ENCODE measurements around the gene MRPL42. TPM values are rescaled to one million over a fixed set of nuclear protein-coding genes. Genes with fewer than 3 reads are reported as not detected.
A peak's percentile ranks its signal among the peaks of the same experiment; 100 is the strongest.

The MRPL42 gene
- total and polyA plus RNA-seq, 2 of the 4 experiments (the other 2 are of a cell fraction) = 64.2 to 90.7 TPM

- Histone ChIP-seq H3K36me3 (ENCODE audit: control insufficient read depth, insufficient read depth, low read length) (no peaks in the 10 kb centered on the region), H3K14ac (replicated peaks; ENCODE audit: low read depth, low read length) (no peak overlapping the region), H3K27ac (ENCODE audit: insufficient read depth, low read length) (peak overlapping the region; percentile 82), H3K27me3 (ENCODE audit: control insufficient read depth, insufficient read depth, low read length) (no peaks in the 10 kb centered on the region), H4K5ac (ENCODE audit: low read depth, low read length) (no peak overlapping the region), H3K18ac (ENCODE audit: low read depth, low read length) (peak overlapping the region; percentile 61; the same call in 1 of the 2 replicates), H3K23ac (ENCODE audit: low read depth, low read length) (no peak overlapping the region; the same call in 1 of the 2 replicates), H3K9me1 (ENCODE audit: insufficient read depth, low read length) (peaks cover 15% of the 10 kb centered on the region), H2AK9ac (replicated peaks; ENCODE audit: low read depth, low read length, poor library complexity) (no peak overlapping the region), H3K9ac (ENCODE audit: low read depth, low read length) (no peak overlapping the region), H2BK5ac (ENCODE audit: low read depth, low read length, poor library complexity, severe bottlenecking) (peak overlapping the region; percentile 62), H3K79me1 (ENCODE audit: low read depth in 1 of 2, low read length in 2 of 2) (peaks cover 11 to 63% of the 10 kb centered on the region in 2 experiments), H2BK15ac (ENCODE audit: low read depth, low read length) (no peak overlapping the region), H3K56ac (ENCODE audit: extremely low read depth, insufficient read depth, low read length) (no peak overlapping the region), H4K8ac (ENCODE audit: low read depth in 2 of 2, low read length in 2 of 2) (no peak overlapping the region), H4K20me1 (ENCODE audit: insufficient read depth, low read length) (peaks cover 90% of the 10 kb centered on the region), H3K4me2 (ENCODE audit: low read depth, low read length) (peak overlapping the region; percentile 74), H2AFZ (replicated peaks; ENCODE audit: low read length, poor library complexity) (no peak overlapping the region), H2BK120ac (ENCODE audit: low read depth, low read length) (no peak overlapping the region), H4K91ac (ENCODE audit: insufficient read depth, low read depth, low read length) (no peak overlapping the region; the same call in 1 of the 2 replicates), H2AK5ac (ENCODE audit: low read depth, low read length) (no peak overlapping the region), H2BK20ac (ENCODE audit: low read depth, low read length) (no peak overlapping the region), H3K4me1 (ENCODE audit: control insufficient read depth, insufficient read depth, low read length) (peaks cover 26% of the 10 kb centered on the region), H3K9me3 (ENCODE audit: control insufficient read depth, insufficient read depth, low read length) (no peaks in the 10 kb centered on the region), H3K4ac (ENCODE audit: low read depth, low read length) (no peak overlapping the region), H3K4me3 (ENCODE audit: insufficient read depth, low read depth, low read length) (no peak overlapping the region)
- CTCF ChIA-PET = interaction anchor here (1.1 kb wide), 1 partner anchor 8 kb away, joined by 5 read pairs; no protein-coding TSS in a partner anchor
- no peak for TF ChIP-seq MAZ (IDR thresholded peaks at IDR 0.05; ENCODE audit: borderline replicate concordance, low read depth, low read length)
- TF ChIP-seq USF2 (IDR thresholded peaks at IDR 0.05; ENCODE audit: low read depth, low read length) = no peak
- TF ChIP-seq CHD1 (IDR thresholded peaks at IDR 0.05; ENCODE audit: low read depth, low read length) = no peak
- TF ChIP-seq RCOR1 (IDR thresholded peaks at IDR 0.05; ENCODE audit: insufficient replicate concordance, low read length) = no peak
- TF ChIP-seq BHLHE40 (IDR thresholded peaks at IDR 0.05; ENCODE audit: low read depth, low read length) = no peak
- TF ChIP-seq FOS (IDR thresholded peaks at IDR 0.05; ENCODE audit: low read depth, low read length) = no peak
- no peak for TF ChIP-seq RFX5 (IDR thresholded peaks at IDR 0.05; ENCODE audit: low read depth, low read length)
- TF ChIP-seq SMC3 (IDR thresholded peaks at IDR 0.05; ENCODE audit: low read depth, low read length) = no peak
- no peak for TF ChIP-seq MXI1 (IDR thresholded peaks at IDR 0.05; ENCODE audit: borderline replicate concordance, low read depth, low read length)
- TF ChIP-seq RAD21 (IDR thresholded peaks at IDR 0.05; ENCODE audit: low read length) = no peak
- 0 out of 2 replicates have a peak, but pooled peaks have one; percentile 23 for TF ChIP-seq MAFK (IDR thresholded peaks at IDR 0.05; ENCODE audit: low read depth, low read length)
- TF ChIP-seq CEBPB (IDR thresholded peaks at IDR 0.05; ENCODE audit: low read depth, low read length) = peak; percentile 73
- ATAC-seq (ENCODE audit: low read depth) = peak; percentile 85
- POLR2A ChIA-PET (ENCODE audit: unreplicated experiment) = no interaction called here
- in situ Hi-C loops (cut with MboI; ENCODE audit: low sequenced_read_pairs) (no loop called here), intact Hi-C loops (cut with micrococcal nuclease) (loop anchor here (5.0 kb wide), 1 partner anchor 674 kb away; no protein-coding TSS in a partner anchor), dilution Hi-C loops (cut with HindIII; ENCODE audit: low sequenced_read_pairs, unreplicated experiment) (no loop called here)
- WGBS, 2 experiments (ENCODE audit: extremely low coverage in 2 of 2, insufficient read length in 1 of 2) = 14% methylated on average over 1 of the region's 5 CpGs; no CpG with 5 or more reads in 1 of the 2 experiments
- peak; percentile 80 for DNase-seq
- BruUV-seq (replicated peaks) = no TSS peak
These were observed 39.3 kb upstream of the MRPL42 start for GRCh38 chr12:93427779-93428564.
